GM19372 (cell line): ENCODE measurements around the gene SMYD4.
"Not testable (repeated sequence)": the region's sequence is repeated elsewhere in the genome, so short reads cannot be mapped to it uniquely, and the experiment has no call there.

Experiments
- ATAC-seq: cut with Tn5 transposase; IDR thresholded peaks from one replicate; pipeline ENCODE4 v1.9.1; 2021; ENCODE audit warnings: mild to moderate bottlenecking, low read depth, moderate library complexity; ENCODE audit not compliant: unreplicated experiment

SMYD4 gene

DNA sequence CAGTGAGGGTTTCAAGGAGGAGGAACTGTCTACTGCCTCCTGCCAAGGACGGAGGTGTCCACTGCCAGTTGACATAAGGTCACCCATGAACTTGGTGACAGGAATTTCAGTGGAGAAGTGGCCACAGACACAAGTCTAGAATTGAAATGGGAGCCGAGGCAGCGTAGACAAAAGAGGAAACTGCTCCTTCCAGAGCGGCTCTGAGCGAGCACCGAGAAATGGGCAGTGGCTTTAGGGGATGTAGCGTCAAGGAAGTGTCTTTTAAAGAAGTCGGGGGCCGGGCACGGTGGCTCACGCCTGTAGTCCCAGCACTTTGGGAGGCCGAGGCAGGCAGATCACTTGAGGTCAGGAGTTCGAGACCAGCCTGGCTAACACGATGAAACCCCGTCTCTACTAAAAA lies 70.9 kb downstream of the SMYD4 start:
- no peak for ATAC-seq

DNA sequence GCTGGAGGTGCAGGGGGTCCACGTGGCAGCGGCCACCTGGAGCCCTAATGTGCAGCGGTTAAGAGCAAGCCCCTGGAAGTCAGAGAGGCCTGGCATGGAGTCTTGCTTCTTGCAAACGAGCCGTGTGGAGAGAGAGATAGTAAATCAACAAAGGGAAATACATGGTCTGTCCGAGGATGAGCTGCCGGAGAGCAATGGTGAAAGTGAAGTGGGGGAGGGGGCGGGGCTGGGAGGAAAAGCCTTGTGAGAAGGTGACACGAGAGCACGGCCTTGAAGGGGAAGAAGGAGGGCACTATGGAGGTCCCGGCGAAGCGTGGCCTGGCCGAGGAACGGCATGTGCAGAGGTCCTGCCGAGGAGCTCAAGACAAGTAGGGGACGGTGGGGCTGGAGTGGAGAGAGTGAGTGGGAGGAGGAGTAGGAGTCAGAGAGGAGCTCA lies 73.9 kb downstream of the SMYD4 start:
- no peak for ATAC-seq

DNA sequence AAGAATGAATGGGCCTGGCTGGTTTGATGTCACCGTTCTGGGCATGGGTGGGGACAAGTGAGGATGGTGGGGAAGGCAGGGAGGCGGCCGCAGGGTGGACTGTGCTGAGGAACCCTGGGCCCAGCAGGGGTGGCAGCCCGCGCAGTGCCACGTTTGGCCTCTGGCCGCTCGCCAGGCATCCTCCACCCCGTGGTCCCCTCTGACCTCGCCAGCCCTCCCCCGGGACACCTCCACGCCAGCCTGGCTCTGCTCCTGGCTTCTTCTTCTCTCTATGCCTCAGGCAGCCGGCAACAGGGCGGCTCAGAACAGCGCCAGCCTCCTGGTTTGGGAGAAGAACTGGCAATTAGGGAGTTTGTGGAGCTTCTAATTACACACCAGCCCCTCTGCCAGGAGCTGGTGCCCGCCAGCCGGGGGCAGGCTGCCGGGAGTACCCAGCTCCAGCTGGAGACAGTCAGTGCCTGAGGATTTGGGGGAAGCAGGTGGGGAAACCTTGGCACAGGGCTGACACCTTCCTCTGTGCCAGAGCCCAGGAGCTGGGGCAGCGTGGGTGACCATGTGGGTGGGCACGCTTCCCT lies 74.4 kb downstream of the SMYD4 start:
- ATAC-seq, result no peak

- no peak for ATAC-seq
Observed at GRCh38 chr17:1754430-1755112, 75.1 kb downstream of the SMYD4 start.

DNA sequence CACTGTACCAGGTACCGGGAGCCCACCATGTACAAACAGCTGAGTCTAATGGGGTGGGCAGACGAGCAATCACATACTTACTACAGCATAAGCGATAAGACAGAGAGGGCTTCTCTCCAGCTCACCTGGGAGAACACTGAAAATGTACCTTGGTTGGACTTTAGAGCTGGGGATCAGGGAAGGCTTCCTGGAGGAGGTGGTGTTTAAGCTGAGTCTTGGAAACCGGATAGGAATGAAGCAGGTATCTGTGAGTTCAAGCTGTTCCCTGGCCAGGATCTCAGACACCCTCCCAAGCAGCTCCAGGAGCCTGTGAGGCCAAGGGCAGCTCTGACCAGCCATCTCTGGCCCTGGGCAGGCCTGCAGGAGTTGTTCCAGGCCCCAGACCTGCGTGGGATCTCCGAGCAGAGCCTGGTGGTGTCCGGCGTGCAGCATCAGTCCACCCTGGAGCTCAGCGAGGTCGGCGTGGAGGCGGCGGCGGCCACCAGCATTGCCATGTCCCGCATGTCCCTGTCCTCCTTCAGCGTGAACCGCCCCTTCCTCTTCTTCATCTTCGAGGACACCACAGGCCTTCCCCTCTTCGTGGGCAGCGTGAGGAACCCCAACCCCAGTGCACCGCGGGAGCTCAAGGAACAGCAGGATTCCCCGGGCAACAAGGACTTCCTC lies 75.8 kb downstream of the SMYD4 start:
- no peak for ATAC-seq

DNA sequence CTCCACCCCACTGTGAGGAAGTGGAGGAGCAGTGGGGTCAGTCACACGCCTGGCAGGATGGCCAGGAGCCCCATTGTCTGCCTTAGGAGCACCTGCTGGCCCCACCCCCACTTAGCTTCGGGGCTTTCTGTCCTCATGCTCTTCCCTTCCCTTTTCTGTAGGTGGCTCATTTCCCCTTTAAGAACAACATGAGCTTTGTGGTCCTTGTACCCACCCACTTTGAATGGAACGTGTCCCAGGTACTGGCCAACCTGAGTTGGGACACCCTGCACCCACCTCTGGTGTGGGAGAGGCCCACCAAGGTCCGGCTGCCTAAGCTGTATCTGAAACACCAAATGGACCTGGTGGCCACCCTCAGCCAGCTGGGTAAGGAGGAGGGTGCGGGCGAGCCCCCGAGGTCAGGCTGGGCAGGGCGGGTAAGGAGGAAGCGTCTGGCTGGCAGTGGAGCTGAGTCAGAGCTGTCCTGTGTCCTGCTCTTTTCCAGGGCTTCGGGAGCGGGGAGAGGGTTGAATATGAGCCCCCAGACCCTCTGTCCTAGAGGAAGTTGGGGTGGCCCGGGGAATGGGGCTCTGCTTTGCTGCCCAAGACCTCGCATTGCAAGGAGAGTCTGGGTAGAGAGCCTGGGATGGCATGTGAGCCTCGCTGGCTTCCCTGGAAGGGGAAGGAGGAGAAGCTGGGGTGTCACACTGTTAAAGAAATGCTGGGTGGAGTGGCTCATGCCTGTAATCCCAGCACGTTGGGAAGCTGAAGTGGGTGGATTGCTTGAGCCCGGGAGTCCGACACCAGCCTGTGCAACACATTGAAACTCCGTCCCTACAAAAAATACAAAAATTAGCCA lies 77.1 kb downstream of the SMYD4 start:
- ATAC-seq, result no peak

- ATAC-seq, result no peak
Observed at GRCh38 chr17:1750628-1751027, 79.1 kb downstream of the SMYD4 start.

DNA sequence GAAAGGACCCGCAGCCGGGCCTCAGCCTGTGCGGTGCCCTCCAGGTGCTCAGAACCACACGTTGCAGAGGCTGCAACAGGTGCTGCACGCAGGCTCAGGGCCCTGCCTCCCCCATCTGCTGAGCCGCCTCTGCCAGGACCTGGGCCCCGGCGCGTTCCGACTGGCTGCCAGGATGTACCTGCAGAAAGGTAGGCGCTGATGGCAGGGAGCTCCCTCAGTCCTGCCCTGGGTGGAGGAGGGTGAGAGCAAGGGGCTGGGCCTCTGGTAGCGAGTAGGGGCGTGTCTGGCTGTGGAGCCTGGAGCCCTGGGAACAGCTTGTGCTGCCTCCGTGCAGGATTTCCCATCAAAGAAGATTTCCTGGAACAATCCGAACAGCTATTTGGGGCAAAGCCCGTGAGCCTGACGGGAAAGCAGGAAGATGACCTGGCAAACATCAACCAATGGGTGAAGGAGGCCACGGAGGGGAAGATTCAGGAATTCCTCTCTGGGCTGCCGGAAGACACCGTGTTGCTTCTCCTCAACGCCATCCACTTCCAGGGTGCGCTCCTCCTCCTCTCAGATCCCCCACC lies 82.6 kb downstream of the SMYD4 start:
- no peak for ATAC-seq

DNA sequence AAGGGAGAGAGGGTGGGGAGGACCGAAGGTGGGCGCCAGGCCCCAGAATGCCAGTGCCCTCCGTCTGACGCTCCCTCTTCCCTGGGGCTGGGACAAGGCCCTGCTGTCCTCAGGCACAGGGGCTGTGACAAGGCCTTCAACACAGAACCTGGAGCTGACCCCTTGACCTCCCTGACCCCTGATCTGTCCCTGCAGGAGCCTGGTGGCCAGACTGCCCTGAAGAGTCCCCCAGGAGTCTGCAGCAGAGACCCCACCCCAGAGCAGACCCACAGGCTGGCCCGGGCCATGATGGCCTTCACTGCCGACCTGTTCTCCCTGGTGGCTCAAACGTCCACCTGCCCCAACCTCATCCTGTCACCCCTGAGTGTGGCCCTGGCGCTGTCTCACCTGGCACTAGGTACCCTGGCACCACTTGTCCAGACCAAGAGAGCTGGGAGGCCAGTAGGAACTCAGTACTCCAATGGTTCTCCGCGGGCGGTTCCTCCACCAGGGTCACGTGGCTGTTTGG lies 84.1 kb downstream of the SMYD4 start:
- no peak for ATAC-seq

DNA sequence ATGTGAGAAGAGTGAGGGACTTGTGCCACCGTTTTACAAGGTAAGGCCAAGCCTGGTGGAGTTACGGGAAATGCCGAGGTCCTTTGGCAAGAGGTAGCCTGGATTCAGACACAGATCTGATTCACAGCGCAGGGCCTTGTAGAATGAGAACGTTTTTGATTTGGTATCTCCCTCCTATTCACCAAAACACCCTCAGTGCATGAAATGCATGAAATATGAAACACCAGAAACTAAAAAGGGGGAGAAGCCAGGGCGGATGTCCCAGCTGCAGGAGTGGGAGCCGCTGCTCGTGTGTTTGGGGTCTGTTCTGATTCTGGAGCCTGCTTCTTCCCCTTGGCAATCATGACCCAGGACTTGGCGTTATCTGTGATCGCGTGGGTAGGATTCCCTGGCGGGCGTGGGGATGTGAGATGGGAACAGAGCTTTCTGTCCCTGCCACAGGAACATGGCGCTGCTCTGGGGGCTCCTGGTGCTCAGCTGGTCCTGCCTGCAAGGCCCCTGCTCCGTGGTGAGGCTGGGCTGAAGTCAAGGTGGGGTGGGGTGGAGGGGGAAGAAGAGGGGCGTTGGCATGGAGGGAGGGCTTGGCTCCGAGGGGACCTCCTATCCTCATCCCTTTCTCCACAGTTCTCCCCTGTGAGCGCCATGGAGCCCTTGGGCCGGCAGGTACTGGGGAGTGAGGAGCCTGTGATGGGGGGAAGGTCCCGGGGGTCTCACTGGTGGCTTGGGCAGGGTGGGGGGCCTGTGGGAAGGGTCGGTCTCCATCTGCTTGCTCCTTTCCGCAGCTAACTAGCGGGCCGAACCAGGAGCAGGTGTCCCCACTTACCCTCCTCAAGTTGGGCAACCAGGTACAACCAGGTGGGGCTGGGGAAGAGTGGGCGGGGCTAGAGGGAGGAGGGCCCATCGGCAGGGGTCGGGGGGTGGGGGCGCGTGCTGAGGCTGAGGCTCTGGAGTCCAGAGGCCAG lies 84.9 kb downstream of the SMYD4 start:
- ATAC-seq, result no peak

DNA sequence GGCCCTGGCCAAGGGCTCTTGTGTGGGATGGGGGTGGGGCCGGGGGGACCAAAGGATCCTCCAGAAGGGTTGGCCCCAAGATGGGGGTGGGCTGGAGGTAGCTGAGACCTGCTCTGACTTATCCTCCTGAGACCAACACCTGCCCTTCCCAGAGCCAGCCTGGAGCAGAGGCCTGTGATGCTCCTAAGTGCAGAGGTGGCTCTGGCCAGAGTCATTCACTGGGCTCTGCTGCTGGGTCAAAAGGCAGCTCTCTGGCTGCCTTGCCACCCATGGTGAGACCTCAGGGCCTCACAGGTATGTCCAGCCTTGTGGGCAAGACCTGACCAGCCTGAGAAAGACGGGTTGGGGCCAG lies 86.6 kb downstream of the SMYD4 start:
- no peak for ATAC-seq

DNA sequence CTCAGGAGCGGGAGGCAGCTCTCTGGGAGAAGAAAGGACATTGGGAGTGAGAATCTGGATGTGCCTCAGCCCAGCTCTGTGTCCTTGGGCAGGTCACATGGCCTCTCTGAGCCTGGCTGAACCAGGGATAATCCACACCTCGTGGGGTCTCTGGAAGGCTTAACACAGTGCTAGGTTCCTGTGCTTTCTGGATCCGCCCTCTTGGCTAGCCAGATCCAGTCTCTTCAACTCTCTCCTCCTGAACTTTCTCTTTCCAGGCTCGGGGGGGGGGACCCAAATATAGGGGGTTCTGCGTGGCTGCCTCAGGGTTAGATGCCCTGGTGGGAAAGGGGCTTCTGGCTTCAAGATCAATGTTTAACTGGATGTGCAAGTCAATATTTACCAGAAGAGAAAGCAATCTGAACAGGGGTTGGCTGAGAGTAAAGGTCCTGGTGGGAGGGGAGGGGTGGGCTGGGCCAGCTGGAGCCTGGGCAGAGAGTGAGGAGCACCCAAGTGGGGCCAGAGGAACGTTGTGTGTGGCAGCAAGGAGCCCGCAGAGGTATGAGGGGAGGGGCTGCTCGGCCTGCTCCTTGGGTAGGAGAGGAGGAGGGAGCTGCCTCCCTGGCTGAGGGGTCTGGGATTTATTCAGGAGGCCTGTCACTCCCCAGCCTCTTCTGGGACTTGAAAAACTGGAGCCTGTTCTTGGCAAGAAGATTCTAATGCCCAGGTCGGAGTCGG lies 87.2 kb downstream of the SMYD4 start, which contains the start of gene SERPINF2:
Gene SERPINF2, plus strand, starts transcription at position 501 of the 717 bp plus-strand sequence. CDS start 2,125 bp downstream, outside the sequence.
- no peak for ATAC-seq

DNA sequence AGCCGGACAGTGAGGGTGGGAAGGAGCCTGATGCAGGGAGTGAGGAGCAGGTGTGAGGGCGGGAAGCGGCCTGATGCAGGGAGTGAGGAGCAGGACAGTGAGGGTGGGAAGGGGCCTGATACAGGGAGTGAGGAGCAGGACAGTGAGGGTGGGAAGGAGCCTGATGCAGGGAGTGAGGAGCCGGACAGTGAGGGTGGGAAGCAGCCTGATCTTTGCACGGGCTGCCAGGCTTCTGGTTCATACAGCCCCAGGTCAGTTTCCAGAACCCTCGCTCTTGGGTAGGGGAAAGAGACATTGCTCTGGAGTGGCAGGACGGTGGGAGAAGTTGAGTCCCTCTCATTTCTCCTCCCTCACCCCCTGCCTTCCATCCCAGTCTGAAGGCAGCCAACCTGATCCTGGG lies 87.8 kb downstream of the SMYD4 start:
- ATAC-seq, result not testable (repeated sequence)

DNA sequence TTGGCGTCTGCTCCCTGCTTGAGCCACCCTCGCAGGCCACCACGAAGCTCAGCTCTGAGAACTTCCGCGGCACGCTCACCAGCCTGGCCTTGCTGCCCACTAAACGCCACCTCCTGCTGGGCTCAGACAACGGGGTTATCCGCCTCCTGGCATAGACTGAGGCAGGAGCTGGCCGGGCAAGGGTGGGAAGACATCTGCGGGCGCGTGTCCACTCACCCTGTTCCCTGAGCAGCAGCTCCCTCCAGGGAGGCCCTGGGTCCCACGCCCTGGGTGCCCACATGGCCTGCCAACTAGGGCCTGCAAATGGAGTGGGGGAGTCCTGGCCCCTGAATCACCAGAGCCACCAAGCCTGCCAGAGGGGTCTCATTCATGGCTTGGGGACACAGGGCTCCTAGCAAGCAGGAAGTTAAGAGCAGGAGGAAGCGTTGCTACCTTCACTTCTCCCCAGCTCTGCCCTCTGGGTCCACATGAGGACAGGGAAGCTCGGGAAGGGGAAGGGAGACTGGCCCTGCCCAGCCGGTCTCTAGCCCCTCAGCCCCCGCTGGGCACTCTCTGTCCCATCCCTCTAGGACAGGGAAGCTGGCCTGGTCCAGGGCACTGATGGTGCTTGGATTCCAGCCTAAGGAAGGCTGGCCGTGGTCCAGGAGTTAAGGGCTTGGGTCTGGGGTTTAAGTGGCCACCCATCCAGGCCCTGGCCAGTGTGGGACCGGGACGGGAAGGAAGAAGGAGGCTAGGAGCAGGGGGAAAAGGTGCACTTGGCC lies 92.0 kb downstream of the SMYD4 start:
- no peak for ATAC-seq

DNA sequence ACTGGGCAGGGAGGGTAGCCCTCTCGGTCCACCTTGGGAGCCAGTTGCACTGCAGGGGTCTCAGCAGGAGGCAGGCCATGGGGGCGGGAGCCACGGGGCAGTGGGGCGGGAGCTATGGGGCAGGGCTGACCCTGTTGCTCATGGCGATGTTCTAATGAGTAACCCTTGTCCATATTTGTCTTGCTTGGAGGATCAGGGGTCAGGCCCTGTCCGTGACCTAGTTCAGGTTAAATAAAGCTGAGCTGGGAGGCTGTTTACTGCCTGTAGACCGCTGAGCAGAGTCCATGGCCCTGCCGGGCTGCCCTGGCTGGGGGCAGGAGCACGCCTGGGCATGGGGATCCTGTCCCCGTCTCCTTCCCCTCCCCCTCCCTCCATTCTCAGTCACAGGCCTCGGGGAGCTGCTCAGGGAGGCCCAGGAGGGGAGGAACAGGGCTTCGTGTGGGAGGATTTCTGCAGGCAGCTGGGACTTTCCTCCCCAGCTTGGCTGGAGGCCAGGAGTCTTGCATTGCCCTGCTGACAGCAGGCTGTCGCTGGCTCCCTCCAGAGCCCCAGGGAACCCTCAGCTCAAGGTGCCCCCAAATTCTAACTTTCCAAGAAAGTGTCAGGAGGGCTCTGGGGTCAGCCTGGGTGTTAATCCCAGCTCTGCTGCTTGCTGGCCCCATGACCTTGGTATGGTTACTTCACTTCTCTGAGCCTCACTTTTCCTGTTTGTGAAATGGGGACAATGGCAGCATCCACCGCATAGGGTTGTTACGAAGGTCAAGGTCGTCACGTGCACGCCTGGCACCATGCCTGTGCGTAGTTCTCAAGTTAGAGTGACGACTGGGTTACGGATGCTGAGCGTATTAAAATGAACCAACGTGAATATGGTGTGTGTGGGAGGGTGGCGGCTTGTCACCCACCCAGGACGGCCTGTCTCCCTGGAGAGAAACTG lies 93.1 kb downstream of the SMYD4 start:
- no peak for ATAC-seq

DNA sequence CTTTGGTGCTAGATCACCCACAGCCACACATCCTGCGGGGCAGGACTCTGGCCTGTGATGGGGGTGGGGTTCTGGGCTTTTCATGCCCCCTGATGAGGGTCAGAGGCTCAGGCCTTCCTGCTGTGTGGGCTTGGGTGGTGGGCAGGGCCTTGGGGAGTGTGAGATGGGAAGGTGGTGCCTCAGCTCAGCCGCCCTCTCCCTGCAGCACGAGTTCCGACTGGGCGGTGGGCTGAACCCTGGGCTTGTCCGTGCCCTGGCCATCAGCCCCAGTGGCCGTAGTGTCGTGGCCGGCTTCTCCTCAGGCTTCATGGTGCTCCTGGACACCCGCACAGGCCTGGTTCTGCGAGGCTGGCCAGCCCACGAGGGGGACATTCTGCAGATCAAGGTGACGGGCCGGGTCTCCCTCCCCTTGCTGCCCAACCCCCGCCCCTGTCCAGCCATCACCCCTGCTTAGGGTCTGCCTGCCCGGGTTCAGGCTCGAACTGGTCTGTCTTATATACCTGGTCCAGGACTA lies 93.8 kb downstream of the SMYD4 start:
- no peak for ATAC-seq

- no peak for ATAC-seq
Observed at GRCh38 chr17:1735418-1735817, 94.3 kb downstream of the SMYD4 start.
